Measurements from ENCODE around the gene NFIL3. TPM values are rescaled to one million over a fixed set of nuclear protein-coding genes. Genes with fewer than 3 reads are reported as not detected.
"Not testable (repeated sequence)": the region's sequence is repeated elsewhere in the genome, so short reads cannot be mapped to it uniquely, and the experiment has no call there.

NFIL3 gene
- total RNA-seq = 10 to 100 TPM; 15.3 to 51.3 (median 32.4) TPM

GRCh38 chr9:91423785-91424402 is at the start of gene NFIL3:
NFIL3 (minus strand) TSS chr9:91423832; CDS start chr9:91410734, 13,098 bp downstream.
- ATAC-seq (replicated peaks in 6 of 8) = peak; percentile 42 to 78 (median 74)
- Histone ChIP-seq H3K4me3 (peak within 1 kb of the TSS; percentile 59 to 92 (median 89)), H3K4me1 (replicated peaks in 1 of 2) (peaks cover 11 to 17% of the 10 kb centered on the region in 2 donors), H3K27ac (peak within 1 kb of the TSS; percentile 92 to 97)
- in situ Hi-C loops (cut with MboI; ENCODE audit: low pct_unique_long_range_greater_than_20kb in 2 of 9, low sequenced_read_pairs in 9 of 9, unreplicated experiment in 9 of 9) = loop anchor here in 1 of 9 experiments (25.0 kb wide), 3 partner anchors 112 to 362 kb away; no protein-coding TSS in a partner anchor
- WGBS, 10 experiments = no CpG with 5 or more reads among the region's 92 CpGs

DNA sequence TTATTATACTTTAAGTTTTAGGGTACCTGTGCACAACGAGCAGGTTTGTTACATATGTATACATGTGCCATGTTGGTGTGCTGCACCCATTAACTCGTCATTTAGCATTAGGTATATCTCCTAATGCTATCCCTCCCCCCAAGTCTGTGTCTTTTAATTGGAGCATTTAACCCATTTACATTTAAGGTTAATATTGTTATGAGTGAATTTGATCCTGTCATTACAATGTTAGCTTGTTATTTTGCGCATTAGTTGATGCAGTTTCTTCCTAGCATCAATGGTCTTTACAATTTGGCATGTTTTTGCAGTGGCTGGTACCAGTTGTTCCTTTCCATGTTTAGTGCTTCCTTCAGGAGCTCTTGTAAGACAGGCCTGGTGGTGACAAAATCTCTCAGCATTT is 47.9 kb upstream of the NFIL3 start:
- in situ Hi-C loops (cut with MboI; ENCODE audit: low pct_unique_long_range_greater_than_20kb in 2 of 9, low sequenced_read_pairs in 9 of 9, unreplicated experiment in 9 of 9); ATAC-seq (replicated peaks in 6 of 8); H3K4me3 ChIP-seq; H3K4me1 ChIP-seq (replicated peaks in 1 of 2); H3K27ac ChIP-seq: not testable (repeated sequence)
- 18 to 100% (median 67%) methylated on average over 1 to 3 of the region's 3 CpGs; no CpG with 5 or more reads in 1 of the 10 experiments for WGBS, 10 experiments

DNA sequence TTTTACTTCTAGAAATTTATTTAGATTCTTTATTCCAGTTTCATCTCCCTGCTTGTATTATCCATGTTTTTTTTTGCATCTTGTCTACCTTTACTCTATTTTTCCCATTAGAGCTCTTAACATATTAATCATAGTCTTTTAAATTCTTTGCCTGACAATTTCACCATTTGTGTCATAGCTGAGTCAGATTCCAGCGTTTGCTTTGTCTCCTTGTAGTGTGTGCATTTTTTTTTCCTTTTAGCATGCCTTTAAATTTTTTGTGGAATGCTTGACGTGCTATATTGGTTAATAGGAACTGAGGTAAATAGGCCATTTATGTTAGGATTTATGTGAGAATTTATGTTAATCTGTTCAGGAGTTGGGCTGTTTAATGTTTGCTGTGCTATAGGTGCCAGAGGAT is 41.8 kb upstream of the NFIL3 start:
- 0 to 100% (median 61%) methylated on average over 1 to 2 of the region's 2 CpGs for WGBS, 10 experiments
- Histone ChIP-seq H3K4me3 (no peak overlapping the region), H3K4me1 (replicated peaks in 1 of 2) (no peaks in the 10 kb centered on the region), H3K27ac (no peak overlapping the region)
- ATAC-seq (replicated peaks in 6 of 8) = no peak
- in situ Hi-C loops (cut with MboI; ENCODE audit: low pct_unique_long_range_greater_than_20kb in 2 of 9, low sequenced_read_pairs in 9 of 9, unreplicated experiment in 9 of 9) = no loop called here

DNA sequence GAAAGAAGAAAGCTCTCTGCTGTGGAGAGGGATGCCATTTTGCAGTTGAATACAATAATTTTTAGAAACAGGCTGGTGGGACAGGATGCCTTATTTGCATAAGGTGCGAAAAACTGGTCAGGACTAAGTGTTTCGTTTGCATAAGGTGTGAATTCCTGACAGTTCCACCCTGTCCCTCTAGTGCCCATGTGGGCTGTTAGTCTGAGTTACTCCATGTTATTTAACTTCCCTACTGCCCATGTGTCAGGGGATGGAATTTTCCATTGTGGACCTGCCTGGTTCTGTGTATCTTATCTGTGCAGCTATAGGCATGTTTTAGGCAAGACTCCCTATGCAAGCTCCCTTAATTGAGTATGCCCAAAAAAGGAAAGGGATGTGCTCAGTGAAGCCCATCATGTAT is 35.3 kb upstream of the NFIL3 start:
- ATAC-seq (replicated peaks in 6 of 8) = peak in 3 of 8 experiments; percentile 75 to 99 (median 98)
- WGBS, 10 experiments = 0 to 92% (median 60%) methylated on average over 1 to 2 of the region's 2 CpGs; no CpG with 5 or more reads in 3 of the 10 experiments
- H3K4me1 ChIP-seq (replicated peaks in 1 of 2) = no peaks in the 10 kb centered on the region
- H3K4me3 ChIP-seq = no peak overlapping the region
- in situ Hi-C loops (cut with MboI; ENCODE audit: low pct_unique_long_range_greater_than_20kb in 2 of 9, low sequenced_read_pairs in 9 of 9, unreplicated experiment in 9 of 9) = no loop called here
- H3K27ac ChIP-seq = no peak overlapping the region

DNA sequence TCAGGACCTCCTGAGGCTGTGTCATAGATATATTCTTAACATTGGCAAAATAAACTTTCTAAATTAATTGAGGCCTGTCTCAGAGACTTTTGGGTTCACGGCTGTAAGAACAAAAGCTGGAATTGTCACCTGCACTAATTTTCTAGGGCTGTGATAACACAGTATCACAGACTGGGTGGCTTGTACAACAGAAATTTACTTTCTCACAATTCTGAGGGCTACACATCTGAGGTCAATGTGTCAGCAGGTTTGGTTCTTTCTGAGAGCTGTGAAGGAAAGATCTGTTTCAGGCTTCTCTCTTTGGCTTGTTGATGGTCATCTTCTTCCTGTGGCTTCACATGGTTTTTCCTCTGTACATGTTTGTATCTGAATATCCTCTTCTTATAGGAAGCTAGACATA is 29.2 kb upstream of the NFIL3 start:
- WGBS, 10 experiments = 80 to 100% (median 100%) methylated on average over 1 of the region's 1 CpG; no CpG with 5 or more reads in 6 of the 10 experiments
- ATAC-seq (replicated peaks in 6 of 8) = no peak
- H3K4me3 ChIP-seq = no peak overlapping the region
- no peaks in the 10 kb centered on the region for H3K4me1 ChIP-seq (replicated peaks in 1 of 2)
- in situ Hi-C loops (cut with MboI; ENCODE audit: low pct_unique_long_range_greater_than_20kb in 2 of 9, low sequenced_read_pairs in 9 of 9, unreplicated experiment in 9 of 9) = no loop called here
- no peak overlapping the region for H3K27ac ChIP-seq

- ATAC-seq (replicated peaks in 6 of 8) = no peak
- WGBS, 10 experiments = 95 to 100% (median 100%) methylated on average over 1 to 2 of the region's 2 CpGs; no CpG with 5 or more reads in 5 of the 10 experiments
- H3K4me3 ChIP-seq = no peak overlapping the region
- H3K27ac ChIP-seq = no peak overlapping the region
- H3K4me1 ChIP-seq (replicated peaks in 1 of 2) = no peaks in the 10 kb centered on the region
- in situ Hi-C loops (cut with MboI; ENCODE audit: low pct_unique_long_range_greater_than_20kb in 2 of 9, low sequenced_read_pairs in 9 of 9, unreplicated experiment in 9 of 9) = no loop called here
Measured at GRCh38 chr9:91451431-91452270, 28.0 kb upstream of the NFIL3 start.

DNA sequence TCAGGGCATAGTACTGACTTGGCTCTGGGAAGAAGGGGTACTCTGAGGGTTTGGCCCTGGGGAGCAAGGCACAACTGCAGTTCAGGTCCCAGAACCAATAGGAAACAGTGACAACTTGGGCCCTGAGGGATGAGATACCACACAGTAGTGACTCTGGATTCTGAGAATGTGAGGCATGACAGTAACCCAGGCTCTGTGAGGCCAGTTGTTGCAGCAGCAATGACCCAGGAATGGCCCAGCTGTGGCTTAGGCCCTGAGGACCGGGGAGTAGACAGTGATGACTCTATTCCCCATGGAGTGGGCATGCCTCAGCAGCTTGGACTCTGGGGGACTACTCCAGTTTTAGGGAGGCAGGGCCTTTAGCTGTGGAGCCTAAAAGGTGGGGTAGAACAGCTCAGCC is 21.5 kb upstream of the NFIL3 start:
- in situ Hi-C loops (cut with MboI; ENCODE audit: low pct_unique_long_range_greater_than_20kb in 2 of 9, low sequenced_read_pairs in 9 of 9, unreplicated experiment in 9 of 9) = loop anchor here in 2 of 9 experiments (25.0 kb wide), 1 partner anchor 533 kb away; no protein-coding TSS in a partner anchor
- Histone ChIP-seq H3K4me3 (no peak overlapping the region), H3K4me1 (replicated peaks in 1 of 2) (no peaks in the 10 kb centered on the region), H3K27ac (no peak overlapping the region)
- WGBS, 10 experiments = 57 to 67% (median 67%) methylated on average over 1 of the region's 1 CpG; no CpG with 5 or more reads in 7 of the 10 experiments
- no peak for ATAC-seq (replicated peaks in 6 of 8)

DNA sequence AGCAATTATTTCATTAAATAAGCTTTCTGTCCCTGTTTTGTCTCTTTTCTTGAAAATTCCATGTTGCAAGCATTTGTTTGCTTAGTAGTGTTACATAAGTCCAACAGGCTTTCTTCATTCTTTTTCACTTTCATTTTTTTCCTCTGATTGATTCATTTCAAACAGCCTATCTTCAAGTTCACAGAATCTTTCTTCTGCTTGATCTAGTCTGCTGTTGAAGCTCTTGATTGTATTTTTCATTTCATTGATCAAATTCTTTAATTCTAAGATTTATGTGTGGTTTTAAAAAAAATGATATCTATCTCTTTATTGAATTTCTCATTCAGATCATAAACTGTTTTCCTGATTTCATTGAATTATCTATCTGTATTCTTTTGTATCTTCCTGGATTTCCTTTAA is 20.4 kb upstream of the NFIL3 start:
- no peak overlapping the region for H3K27ac ChIP-seq
- no peaks in the 10 kb centered on the region for H3K4me1 ChIP-seq (replicated peaks in 1 of 2)
- in situ Hi-C loops (cut with MboI; ENCODE audit: low pct_unique_long_range_greater_than_20kb in 2 of 9, low sequenced_read_pairs in 9 of 9, unreplicated experiment in 9 of 9) = loop anchor here in 2 of 9 experiments (25.0 kb wide), 1 partner anchor 532 kb away; no protein-coding TSS in a partner anchor
- H3K4me3 ChIP-seq = no peak overlapping the region
- no peak for ATAC-seq (replicated peaks in 6 of 8)

DNA sequence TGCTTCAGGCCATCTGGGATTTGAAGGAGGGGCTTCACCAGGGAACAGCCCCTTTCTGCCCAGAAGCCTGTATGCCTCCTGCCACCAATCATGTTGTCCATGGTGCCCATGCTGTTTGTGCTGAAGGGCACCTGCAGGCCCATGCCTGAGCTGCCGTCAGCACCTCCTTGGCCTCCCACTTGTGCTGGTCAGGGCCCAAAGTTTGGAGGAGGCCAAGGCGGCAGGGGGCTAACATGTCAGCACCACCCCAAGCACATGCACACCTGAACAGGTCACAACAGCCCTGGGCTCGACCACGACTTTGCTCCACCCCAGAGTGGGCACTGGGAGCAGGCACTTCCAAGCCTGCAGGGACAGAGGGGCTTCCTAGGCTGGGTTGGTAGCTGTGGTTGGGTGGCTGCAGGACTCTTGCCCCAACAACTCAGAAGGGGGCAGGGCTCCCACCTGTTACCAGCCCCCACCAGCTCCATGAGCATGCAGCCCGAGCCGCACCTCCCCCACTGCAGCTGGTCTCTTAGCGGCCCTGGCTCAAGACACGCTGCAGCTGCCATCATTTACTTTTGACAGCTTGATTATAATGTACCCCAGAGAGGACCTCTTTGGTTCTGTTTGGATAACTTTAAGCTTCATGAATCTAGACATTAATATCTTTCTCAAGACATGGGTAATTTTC is 19.8 kb upstream of the NFIL3 start:
- 67 to 100% (median 84%) methylated on average over 1 to 5 of the region's 8 CpGs; no CpG with 5 or more reads in 4 of the 10 experiments for WGBS, 10 experiments
- Histone ChIP-seq H3K27ac (no peak overlapping the region), H3K4me1 (replicated peaks in 1 of 2) (no peaks in the 10 kb centered on the region), H3K4me3 (no peak overlapping the region)
- ATAC-seq (replicated peaks in 6 of 8) = no peak
- in situ Hi-C loops (cut with MboI; ENCODE audit: low pct_unique_long_range_greater_than_20kb in 2 of 9, low sequenced_read_pairs in 9 of 9, unreplicated experiment in 9 of 9) = loop anchor here in 2 of 9 experiments (25.0 kb wide), 1 partner anchor 531 kb away; no protein-coding TSS in a partner anchor

DNA sequence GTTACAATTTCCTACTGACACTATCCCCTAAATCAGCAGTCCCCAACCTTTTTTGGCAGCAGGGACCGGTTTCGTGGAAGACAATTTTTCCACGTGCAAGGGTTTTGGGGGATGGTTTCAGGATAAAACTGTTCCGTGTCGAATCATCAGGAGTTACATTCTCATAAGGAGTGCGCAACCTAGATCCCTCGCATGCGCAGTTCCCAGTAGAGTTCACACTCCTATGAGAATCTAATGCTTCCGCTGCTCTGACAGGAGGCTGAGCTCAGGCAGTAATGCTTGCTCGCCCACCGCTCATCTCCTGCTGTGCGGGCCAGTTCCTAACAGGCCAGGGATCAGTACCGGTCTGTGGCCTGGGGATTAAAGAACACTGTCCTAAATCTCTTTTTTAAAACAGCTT is 13.2 kb upstream of the NFIL3 start:
- WGBS, 10 experiments = 78 to 100% (median 93%) methylated on average over 1 to 13 of the region's 13 CpGs; no CpG with 5 or more reads in 3 of the 10 experiments

DNA sequence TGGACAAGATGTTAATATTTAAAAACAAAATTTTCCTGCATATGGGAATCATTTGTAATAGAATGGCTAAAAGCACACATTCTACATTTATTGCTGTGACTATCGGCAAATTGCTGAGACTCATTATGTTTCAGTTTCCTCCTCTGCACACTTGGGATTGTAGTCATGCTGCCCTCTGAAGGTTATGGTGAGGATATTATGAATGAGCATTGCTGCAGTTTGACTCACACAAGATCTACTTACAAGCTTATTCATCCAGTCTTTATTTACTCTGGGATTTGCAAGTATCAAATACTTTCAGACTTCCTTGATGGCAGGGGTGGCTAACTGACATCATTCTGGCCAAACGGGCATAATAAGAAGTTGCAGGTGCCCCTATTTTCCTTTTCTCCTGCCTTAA is 9.5 kb upstream of the NFIL3 start:
- Histone ChIP-seq H3K4me1 (replicated peaks in 1 of 2) (no peaks in the 10 kb centered on the region), H3K27ac (no peak overlapping the region), H3K4me3 (no peak overlapping the region)
- in situ Hi-C loops (cut with MboI; ENCODE audit: low pct_unique_long_range_greater_than_20kb in 2 of 9, low sequenced_read_pairs in 9 of 9, unreplicated experiment in 9 of 9) = loop anchor here in 3 of 9 experiments (10.0 to 25.0 kb wide), 2 partner anchors 518 to 521 kb away; no protein-coding TSS in a partner anchor
- peak in 4 of 8 experiments; percentile 33 to 99 (median 99) for ATAC-seq (replicated peaks in 6 of 8)
- 0 to 100% (median 81%) methylated on average over 1 to 2 of the region's 2 CpGs; no CpG with 5 or more reads in 1 of the 10 experiments for WGBS, 10 experiments

More for the DNA sequence above, 13.2 kb upstream of the NFIL3 start:
- H3K4me1 ChIP-seq (replicated peaks in 1 of 2) = no peaks in the 10 kb centered on the region
- in situ Hi-C loops (cut with MboI; ENCODE audit: low pct_unique_long_range_greater_than_20kb in 2 of 9, low sequenced_read_pairs in 9 of 9, unreplicated experiment in 9 of 9) = loop anchor here in 3 of 9 experiments (10.0 to 25.0 kb wide), 2 partner anchors 522 to 525 kb away; no protein-coding TSS in a partner anchor
- H3K4me3 ChIP-seq = no peak overlapping the region
- no peak for ATAC-seq (replicated peaks in 6 of 8)
- H3K27ac ChIP-seq = no peak overlapping the region

- ATAC-seq (replicated peaks in 6 of 8) = no peak
- in situ Hi-C loops (cut with MboI; ENCODE audit: low pct_unique_long_range_greater_than_20kb in 2 of 9, low sequenced_read_pairs in 9 of 9, unreplicated experiment in 9 of 9) = loop anchor here in 3 of 9 experiments (10.0 to 25.0 kb wide), 2 partner anchors 517 to 519 kb away; no protein-coding TSS in a partner anchor
- Histone ChIP-seq H3K27ac (no peak overlapping the region), H3K4me1 (replicated peaks in 1 of 2) (no peaks in the 10 kb centered on the region), H3K4me3 (no peak overlapping the region)
- 72 to 100% (median 100%) methylated on average over 1 to 2 of the region's 5 CpGs; no CpG with 5 or more reads in 7 of the 10 experiments for WGBS, 10 experiments
Measured at GRCh38 chr9:91431485-91431884, 7.9 kb upstream of the NFIL3 start.

Measured in motor neuron (in vitro differentiated cells).